GM23338 (cell line): ENCODE measurements around the gene UBE2E2.

Source experiments
- EZH2 ChIP-seq: fragments of 200-600 bp; sonication (generic); IDR thresholded peaks from one replicate; pipeline ENCODE4 v1.8.0; 2017; ENCODE audit warnings: antibody characterized with exemption, mild to moderate bottlenecking, low read depth; ENCODE audit not compliant: unreplicated experiment
- EZH2phosphoT487 ChIP-seq: fragments of 200-600 bp; sonication (generic); IDR thresholded peaks from one replicate; pipeline ENCODE4 v1.8.1; 2018; ENCODE audit warnings: antibody characterized with exemption; ENCODE audit not compliant: unreplicated experiment
- POLR2AphosphoS5 ChIP-seq: IDR thresholded peaks from 2 replicates; pipeline ENCODE4 v1.6.1; 2016; ENCODE audit warnings: antibody characterized with exemption, low read depth
- ZNF114 ChIP-seq: fragments of 250-450 bp; sonication (Bioruptor Pico); IDR thresholded peaks from 2 replicates; pipeline ENCODE4 v1.5.0; 2020; ENCODE audit warnings: mild to moderate bottlenecking, moderate library complexity
- ZNF331 ChIP-seq: fragments of 250-450 bp; sonication (Bioruptor Pico); IDR thresholded peaks from 2 replicates; pipeline ENCODE4 v1.5.0; 2020; ENCODE audit warnings: low read depth, mild to moderate bottlenecking, moderate library complexity
- TF ChIP-seq, protein P1 (sequence below), 2 experiments: fragments of 200-600 bp in 1 of 2; sonication (generic) in 1 of 2; conservative IDR thresholded peaks; 2 replicates each; pipeline versions ENCODE4 v1.5.1 to v1.6.1; 2016 to 2017; ENCODE audit warnings: antibody characterized with exemption in 2 of 2, low read depth in 2 of 2, mild to moderate bottlenecking in 2 of 2, moderate library complexity in 1 of 2
- TF ChIP-seq, protein P2 (sequence below): fragments of 250-450 bp; sonication (Bioruptor Pico); IDR thresholded peaks from 2 replicates; pipeline ENCODE4 v1.5.0; 2020; ENCODE audit warnings: mild to moderate bottlenecking, moderate library complexity
- TF ChIP-seq, protein P3 (sequence below): IDR thresholded peaks from one replicate; pipeline ENCODE4 v1.6.1; 2018; ENCODE audit warnings: antibody characterized with exemption; ENCODE audit not compliant: unreplicated experiment

DNA sequence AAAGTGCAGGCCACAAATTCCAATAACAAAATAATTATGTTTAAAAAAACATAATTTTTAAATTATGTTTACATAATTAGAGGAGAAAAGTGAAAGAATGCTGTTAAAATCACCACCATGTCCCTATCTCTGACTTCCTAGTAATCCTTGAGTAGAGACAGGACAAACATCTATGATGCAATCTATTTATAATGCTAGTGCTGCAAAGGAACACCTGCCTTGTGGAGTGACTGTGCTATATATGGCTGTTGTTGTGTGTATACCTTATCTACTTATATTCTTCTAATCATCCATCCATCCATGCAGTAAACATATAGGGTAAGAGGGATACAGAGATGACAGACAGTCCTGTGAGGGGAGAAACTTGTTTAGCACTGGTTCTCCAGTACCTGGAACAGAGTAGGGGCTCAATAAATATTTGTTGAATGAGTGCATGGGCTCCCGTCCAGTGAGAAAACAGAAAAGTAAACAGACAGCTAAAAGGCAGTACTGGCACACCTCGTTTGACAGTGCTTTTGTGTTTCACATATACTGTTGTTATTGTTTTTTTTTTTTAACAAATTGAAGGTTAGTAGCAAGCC is 373.3 kb downstream of the UBE2E2 start:
- TF ChIP-seq, protein P1, sequence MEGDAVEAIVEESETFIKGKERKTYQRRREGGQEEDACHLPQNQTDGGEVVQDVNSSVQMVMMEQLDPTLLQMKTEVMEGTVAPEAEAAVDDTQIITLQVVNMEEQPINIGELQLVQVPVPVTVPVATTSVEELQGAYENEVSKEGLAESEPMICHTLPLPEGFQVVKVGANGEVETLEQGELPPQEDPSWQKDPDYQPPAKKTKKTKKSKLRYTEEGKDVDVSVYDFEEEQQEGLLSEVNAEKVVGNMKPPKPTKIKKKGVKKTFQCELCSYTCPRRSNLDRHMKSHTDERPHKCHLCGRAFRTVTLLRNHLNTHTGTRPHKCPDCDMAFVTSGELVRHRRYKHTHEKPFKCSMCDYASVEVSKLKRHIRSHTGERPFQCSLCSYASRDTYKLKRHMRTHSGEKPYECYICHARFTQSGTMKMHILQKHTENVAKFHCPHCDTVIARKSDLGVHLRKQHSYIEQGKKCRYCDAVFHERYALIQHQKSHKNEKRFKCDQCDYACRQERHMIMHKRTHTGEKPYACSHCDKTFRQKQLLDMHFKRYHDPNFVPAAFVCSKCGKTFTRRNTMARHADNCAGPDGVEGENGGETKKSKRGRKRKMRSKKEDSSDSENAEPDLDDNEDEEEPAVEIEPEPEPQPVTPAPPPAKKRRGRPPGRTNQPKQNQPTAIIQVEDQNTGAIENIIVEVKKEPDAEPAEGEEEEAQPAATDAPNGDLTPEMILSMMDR (conservative IDR thresholded peaks at IDR 0.05; ENCODE audit: low read depth in 2 of 2) = no peak
- no peak for TF ChIP-seq EZH2
- no peak for TF ChIP-seq EZH2phosphoT487
- TF ChIP-seq, protein P2, sequence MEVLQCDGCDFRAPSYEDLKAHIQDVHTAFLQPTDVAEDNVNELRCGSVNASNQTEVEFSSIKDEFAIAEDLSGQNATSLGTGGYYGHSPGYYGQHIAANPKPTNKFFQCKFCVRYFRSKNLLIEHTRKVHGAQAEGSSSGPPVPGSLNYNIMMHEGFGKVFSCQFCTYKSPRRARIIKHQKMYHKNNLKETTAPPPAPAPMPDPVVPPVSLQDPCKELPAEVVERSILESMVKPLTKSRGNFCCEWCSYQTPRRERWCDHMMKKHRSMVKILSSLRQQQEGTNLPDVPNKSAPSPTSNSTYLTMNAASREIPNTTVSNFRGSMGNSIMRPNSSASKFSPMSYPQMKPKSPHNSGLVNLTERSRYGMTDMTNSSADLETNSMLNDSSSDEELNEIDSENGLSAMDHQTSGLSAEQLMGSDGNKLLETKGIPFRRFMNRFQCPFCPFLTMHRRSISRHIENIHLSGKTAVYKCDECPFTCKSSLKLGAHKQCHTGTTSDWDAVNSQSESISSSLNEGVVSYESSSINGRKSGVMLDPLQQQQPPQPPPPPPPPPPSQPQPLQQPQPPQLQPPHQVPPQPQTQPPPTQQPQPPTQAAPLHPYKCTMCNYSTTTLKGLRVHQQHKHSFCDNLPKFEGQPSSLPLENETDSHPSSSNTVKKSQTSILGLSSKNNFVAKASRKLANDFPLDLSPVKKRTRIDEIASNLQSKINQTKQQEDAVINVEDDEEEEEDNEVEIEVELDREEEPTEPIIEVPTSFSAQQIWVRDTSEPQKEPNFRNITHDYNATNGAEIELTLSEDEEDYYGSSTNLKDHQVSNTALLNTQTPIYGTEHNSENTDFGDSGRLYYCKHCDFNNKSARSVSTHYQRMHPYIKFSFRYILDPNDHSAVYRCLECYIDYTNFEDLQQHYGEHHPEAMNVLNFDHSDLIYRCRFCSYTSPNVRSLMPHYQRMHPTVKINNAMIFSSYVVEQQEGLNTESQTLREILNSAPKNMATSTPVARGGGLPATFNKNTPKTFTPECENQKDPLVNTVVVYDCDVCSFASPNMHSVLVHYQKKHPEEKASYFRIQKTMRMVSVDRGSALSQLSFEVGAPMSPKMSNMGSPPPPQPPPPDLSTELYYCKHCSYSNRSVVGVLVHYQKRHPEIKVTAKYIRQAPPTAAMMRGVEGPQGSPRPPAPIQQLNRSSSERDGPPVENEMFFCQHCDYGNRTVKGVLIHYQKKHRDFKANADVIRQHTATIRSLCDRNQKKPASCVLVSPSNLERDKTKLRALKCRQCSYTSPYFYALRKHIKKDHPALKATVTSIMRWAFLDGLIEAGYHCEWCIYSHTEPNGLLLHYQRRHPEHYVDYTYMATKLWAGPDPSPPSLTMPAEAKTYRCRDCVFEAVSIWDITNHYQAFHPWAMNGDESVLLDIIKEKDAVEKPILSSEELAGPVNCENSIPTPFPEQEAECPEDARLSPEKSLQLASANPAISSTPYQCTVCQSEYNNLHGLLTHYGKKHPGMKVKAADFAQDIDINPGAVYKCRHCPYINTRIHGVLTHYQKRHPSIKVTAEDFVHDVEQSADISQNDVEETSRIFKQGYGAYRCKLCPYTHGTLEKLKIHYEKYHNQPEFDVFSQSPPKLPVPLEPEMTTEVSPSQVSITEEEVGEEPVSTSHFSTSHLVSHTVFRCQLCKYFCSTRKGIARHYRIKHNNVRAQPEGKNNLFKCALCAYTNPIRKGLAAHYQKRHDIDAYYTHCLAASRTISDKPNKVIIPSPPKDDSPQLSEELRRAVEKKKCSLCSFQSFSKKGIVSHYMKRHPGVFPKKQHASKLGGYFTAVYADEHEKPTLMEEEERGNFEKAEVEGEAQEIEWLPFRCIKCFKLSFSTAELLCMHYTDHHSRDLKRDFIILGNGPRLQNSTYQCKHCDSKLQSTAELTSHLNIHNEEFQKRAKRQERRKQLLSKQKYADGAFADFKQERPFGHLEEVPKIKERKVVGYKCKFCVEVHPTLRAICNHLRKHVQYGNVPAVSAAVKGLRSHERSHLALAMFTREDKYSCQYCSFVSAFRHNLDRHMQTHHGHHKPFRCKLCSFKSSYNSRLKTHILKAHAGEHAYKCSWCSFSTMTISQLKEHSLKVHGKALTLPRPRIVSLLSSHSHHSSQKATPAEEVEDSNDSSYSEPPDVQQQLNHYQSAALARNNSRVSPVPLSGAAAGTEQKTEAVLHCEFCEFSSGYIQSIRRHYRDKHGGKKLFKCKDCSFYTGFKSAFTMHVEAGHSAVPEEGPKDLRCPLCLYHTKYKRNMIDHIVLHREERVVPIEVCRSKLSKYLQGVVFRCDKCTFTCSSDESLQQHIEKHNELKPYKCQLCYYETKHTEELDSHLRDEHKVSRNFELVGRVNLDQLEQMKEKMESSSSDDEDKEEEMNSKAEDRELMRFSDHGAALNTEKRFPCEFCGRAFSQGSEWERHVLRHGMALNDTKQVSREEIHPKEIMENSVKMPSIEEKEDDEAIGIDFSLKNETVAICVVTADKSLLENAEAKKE (CRISPR knock-in tag) = no peak
- no peak for TF ChIP-seq ZNF331 (CRISPR knock-in tag)
- TF ChIP-seq, protein P3, sequence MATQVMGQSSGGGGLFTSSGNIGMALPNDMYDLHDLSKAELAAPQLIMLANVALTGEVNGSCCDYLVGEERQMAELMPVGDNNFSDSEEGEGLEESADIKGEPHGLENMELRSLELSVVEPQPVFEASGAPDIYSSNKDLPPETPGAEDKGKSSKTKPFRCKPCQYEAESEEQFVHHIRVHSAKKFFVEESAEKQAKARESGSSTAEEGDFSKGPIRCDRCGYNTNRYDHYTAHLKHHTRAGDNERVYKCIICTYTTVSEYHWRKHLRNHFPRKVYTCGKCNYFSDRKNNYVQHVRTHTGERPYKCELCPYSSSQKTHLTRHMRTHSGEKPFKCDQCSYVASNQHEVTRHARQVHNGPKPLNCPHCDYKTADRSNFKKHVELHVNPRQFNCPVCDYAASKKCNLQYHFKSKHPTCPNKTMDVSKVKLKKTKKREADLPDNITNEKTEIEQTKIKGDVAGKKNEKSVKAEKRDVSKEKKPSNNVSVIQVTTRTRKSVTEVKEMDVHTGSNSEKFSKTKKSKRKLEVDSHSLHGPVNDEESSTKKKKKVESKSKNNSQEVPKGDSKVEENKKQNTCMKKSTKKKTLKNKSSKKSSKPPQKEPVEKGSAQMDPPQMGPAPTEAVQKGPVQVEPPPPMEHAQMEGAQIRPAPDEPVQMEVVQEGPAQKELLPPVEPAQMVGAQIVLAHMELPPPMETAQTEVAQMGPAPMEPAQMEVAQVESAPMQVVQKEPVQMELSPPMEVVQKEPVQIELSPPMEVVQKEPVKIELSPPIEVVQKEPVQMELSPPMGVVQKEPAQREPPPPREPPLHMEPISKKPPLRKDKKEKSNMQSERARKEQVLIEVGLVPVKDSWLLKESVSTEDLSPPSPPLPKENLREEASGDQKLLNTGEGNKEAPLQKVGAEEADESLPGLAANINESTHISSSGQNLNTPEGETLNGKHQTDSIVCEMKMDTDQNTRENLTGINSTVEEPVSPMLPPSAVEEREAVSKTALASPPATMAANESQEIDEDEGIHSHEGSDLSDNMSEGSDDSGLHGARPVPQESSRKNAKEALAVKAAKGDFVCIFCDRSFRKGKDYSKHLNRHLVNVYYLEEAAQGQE = no peak
- no peak for TF ChIP-seq POLR2AphosphoS5
- TF ChIP-seq ZNF114 (CRISPR knock-in tag) = no peak
